ENCODE results near the gene ACTA1.

Gene ACTA1

DNA sequence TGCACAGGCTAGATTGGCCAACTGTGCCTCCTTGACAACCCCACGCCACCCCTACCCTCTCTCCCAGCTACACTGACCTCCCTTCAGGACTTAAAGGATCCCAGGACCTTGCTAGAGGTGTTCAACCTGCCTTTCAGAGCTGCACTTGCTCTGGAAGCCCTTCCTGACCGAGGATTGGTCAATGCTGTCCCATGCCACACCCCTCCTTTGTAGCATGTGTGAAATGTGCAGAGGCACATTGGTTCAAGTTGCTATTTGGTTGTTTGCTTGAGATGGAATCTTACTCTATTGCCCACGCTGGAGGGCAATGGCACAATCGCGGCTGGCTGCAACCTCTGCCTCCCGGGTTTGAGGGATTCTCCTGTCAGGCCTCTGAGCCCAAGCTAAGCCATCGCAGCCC is 21.8 kb downstream of the ACTA1 start:
- ChIA-PET POLR2A (no interaction called here), CTCF (no interaction called here)
- TF ChIP-seq, protein P1, sequence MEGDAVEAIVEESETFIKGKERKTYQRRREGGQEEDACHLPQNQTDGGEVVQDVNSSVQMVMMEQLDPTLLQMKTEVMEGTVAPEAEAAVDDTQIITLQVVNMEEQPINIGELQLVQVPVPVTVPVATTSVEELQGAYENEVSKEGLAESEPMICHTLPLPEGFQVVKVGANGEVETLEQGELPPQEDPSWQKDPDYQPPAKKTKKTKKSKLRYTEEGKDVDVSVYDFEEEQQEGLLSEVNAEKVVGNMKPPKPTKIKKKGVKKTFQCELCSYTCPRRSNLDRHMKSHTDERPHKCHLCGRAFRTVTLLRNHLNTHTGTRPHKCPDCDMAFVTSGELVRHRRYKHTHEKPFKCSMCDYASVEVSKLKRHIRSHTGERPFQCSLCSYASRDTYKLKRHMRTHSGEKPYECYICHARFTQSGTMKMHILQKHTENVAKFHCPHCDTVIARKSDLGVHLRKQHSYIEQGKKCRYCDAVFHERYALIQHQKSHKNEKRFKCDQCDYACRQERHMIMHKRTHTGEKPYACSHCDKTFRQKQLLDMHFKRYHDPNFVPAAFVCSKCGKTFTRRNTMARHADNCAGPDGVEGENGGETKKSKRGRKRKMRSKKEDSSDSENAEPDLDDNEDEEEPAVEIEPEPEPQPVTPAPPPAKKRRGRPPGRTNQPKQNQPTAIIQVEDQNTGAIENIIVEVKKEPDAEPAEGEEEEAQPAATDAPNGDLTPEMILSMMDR (IDR thresholded peaks at IDR 0.05; ENCODE audit: control extremely low read depth, extremely low read depth, low read depth, missing control alignments), result no peak
- DNase-seq (ENCODE audit: extremely low spot score), result no peak

DNA sequence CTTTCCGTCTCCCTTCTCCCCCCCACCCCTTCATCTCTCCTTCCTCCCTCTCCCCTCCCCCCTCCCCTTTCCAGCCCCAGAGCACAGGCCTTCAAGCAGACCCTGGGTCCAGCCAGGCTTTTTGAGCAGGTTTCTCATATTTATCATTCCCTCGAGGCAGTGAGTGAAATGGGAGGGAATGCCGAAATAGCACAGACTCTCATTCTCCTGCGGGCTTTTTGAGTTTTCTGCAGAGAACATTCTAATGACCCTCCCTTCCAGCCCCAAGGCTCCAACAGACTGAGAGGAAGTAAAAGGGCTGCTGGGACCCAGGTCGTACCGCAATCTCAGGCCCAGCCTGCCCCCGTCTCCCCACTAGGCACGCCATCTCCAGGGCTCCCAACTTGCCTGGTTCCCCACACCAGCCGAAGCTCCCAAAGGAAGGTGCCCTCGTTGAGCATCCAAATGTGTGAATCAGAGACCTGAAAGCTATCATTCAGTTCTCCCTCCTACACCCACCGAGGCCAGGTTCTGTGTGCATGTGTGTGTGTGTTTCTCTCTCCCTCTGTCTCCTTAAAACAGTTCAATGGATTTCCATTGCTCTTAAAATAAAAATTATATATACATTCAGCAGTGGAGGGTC is 22.3 kb downstream of the ACTA1 start:
- TF ChIP-seq, protein P1 (IDR thresholded peaks at IDR 0.05; ENCODE audit: control extremely low read depth, extremely low read depth, low read depth, missing control alignments), result no peak
- DNase-seq (ENCODE audit: extremely low spot score), result no peak
- POLR2A ChIA-PET, result no interaction called here
- CTCF ChIA-PET, result no interaction called here

DNA sequence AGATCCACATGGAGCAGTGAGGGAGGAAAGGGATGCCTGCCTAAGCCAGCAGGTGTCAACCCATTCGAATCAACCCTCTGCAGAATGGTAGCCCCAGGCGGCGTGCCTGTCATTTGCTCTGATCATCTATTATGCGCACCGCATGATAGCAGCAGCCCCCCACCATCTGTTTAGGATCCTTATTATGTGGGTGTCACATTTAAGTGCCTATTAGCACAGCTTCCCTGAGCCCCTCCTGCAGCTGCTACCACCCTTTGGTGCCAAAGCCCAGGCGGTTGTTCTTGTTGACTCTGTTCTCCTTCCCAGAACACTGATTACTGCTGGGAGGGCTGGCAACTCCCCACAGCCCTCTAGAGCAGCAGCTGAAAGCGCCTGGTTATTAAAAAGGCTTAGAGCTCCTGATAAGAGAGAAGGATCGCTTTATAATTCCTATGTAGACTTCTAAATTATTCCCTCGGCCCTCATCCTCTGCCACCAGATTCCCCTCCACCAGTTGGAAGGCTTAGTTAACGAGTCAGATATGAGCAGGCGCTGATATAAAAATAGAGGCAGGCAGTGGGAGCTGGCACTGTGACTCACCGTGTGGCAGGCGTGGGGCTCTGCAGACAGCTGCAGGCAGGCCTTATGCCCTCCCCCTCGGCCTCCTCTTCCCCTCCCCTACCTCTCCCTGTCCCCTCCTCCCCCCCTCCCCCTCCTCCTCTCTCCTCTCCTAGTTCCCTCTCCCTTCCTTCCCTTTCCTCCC is 23.0 kb downstream of the ACTA1 start:
- TF ChIP-seq, protein P1 (IDR thresholded peaks at IDR 0.05; ENCODE audit: control extremely low read depth, extremely low read depth, low read depth, missing control alignments), result no peak
- DNase-seq (ENCODE audit: extremely low spot score), result no peak
- CTCF ChIA-PET, result interaction anchor here (1.6 to 2.0 kb wide), 3 partner anchors 10 to 71 kb away, joined by 5 read pairs; no protein-coding TSS in a partner anchor
- POLR2A ChIA-PET, result no interaction called here

DNA sequence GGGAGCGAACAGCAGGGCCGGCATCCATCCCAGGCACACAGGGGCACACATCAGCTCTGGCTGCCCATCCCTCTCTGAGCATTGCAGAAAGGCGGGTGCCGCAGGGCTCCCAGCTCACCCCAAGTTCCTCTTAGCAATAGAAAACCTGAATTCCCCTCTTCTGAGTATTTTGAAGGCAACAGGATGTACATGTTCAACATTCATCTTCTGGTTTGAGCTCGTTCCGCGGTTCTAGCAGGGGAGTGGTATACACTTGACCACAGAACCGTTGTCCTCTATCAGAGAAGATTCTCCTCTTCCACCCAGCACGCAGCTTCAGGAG is 23.6 kb downstream of the ACTA1 start:
- ChIA-PET CTCF (interaction anchor here (1.6 to 2.0 kb wide), 3 partner anchors 10 to 71 kb away, joined by 5 read pairs; no protein-coding TSS in a partner anchor), POLR2A (no interaction called here)
- TF ChIP-seq, protein P1 (IDR thresholded peaks at IDR 0.05; ENCODE audit: control extremely low read depth, extremely low read depth, low read depth, missing control alignments), result no peak
- no peak for DNase-seq (ENCODE audit: extremely low spot score)

DNA sequence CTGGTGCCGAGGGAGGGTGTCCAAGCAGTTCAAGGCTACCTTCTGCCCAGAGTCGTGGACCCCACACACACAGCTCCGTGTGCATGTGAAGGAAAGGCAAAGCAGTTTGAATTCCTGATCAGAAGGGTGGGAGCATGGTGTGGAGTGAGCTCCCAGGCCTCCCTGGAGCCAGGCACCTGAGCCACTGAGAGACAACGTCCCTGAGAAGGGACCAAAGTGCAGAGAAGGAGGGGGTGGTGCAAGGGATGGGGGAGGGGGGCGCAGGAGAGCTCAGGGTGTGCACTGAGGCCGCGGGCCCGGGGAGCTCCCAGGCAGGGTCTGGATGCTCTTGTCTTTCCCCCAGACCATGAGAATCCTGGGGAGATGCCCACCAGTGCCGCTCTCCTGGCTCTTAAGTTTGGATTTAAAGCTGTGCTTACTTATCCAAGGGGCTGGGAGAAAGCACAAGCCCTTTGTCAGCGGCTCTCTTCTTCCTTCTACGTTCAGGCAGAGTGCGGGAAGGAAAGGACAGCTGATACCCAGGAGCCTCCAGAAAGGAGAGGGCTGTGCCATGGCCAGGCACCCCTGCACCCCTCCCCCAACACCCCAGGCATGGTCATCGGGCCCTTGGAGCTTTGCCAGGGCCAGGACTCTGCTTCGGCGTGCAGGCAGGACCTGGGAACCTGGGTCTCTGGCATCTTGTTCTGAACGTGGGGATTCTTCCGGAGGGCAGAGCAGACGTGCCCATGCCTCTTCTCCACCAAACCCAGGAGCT is 24.1 kb downstream of the ACTA1 start:
- DNase-seq (ENCODE audit: extremely low spot score), result no peak
- ChIA-PET CTCF (interaction anchor here (1.0 to 2.0 kb wide), 4 partner anchors 9 to 151 kb away, joined by 3 to 5 read pairs (median 5); no protein-coding TSS in a partner anchor), POLR2A (no interaction called here)
- TF ChIP-seq, protein P1 (IDR thresholded peaks at IDR 0.05; ENCODE audit: control extremely low read depth, extremely low read depth, low read depth, missing control alignments), result no peak

DNA sequence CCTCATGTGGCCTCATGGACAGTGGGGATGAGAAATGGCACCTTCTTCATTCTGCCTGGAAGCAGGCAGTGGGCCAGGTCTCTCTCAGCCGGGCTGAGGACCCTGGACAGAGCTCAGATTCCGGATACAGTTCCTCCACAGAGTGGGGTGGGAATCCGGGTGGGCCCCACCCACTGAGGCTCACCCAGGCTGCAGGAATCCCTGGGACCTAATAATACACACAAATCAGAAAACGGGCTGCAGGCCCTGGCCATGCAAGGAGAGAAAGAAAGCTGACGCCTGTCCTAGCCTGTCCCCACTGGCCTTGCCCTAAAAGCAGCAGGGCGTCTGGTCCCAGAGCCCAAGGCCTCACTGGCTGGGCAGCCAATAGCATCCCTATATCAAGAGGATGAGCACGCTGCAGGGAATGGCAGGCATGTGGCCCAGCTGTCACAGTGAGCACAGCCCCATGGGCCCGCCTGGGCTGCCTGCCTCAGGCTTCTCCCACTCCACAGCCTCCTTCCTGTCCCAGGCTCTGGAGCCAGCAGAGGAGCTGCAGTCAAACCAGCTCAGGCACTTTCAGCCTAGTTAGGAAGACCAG is 25.3 kb downstream of the ACTA1 start:
- DNase-seq (ENCODE audit: extremely low spot score), result no peak
- ChIA-PET CTCF (interaction anchor here (1.0 to 2.0 kb wide), 3 partner anchors 33 to 150 kb away, joined by 3 to 5 read pairs (median 5); no protein-coding TSS in a partner anchor), POLR2A (no interaction called here)
- TF ChIP-seq, protein P1 (IDR thresholded peaks at IDR 0.05; ENCODE audit: control extremely low read depth, extremely low read depth, low read depth, missing control alignments), result no peak
